NCI-H82 treated with DMSO at 0.1 percent for 48 hours (cell line): ENCODE results near the gene CALCA.
"Not testable (repeated sequence)": the region's sequence is repeated elsewhere in the genome, so short reads cannot be mapped to it uniquely, and the experiment has no call there.

Experiments used
- DNase-seq: peaks from one replicate; lab custom pipeline; 2025; ENCODE audit not compliant: unreplicated experiment; lab: John Stamatoyannopoulos, UW

The CALCA gene, protein sequence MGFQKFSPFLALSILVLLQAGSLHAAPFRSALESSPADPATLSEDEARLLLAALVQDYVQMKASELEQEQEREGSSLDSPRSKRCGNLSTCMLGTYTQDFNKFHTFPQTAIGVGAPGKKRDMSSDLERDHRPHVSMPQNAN

DNA sequence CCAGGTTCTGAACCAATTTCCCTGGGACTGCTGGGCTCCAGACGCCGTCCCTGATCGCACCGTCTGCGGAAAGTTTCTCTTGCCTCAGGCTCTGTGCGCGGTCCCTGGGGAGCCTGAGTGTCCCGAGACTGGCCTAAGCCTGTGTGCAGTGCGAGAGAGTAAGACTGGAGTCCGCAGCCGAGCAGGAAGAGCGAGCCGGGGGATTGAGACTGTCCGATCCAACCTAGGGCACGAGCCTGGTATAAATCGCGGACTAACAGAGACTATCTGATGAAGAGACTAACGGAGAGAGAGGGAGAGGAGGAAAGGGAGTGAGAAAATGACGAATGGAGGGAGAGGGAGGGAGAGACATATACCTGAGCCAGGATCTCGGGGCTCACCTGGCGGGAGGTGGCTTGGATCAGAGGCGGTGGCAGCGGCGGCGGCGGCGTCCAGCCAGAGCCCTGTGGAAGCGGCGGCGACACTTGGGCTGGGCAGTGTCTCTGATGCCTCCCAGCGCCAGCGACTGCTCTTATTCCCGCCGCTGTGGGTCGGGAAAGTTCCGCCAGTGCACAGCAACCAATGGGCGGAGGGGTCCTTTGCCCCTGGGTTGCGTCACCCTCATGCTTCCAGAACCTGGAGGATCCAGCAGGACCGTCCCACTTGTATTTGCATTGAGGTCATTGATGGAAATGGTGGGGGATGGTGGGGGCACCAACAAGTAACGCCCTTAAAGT lies at the start of gene CALCA:
Gene CALCA, minus strand, starts transcription at position 487 of the 716 bp plus-strand sequence. CDS start 1,159 bp downstream, outside the sequence.
- DNase-seq, result no peak

DNA sequence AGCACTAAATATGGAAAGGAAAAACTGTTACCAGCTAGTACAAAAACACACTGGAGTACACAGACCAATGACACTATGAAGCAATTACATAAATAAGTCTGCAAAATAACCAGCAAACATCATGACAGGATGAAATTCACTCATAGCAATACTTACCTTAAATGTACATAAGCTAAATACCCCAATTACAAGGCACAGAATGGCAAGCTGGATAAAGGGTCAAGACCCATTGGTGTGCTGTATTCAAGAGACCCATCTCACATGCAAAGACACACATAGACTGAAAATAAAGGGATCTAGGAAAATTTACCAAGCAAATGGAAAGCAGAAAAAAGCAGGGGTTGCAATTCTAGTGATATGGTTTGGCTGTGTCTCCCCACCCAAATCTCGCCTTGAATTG lies 44.0 kb upstream of the CALCA start:
- DNase-seq, result no peak

DNA sequence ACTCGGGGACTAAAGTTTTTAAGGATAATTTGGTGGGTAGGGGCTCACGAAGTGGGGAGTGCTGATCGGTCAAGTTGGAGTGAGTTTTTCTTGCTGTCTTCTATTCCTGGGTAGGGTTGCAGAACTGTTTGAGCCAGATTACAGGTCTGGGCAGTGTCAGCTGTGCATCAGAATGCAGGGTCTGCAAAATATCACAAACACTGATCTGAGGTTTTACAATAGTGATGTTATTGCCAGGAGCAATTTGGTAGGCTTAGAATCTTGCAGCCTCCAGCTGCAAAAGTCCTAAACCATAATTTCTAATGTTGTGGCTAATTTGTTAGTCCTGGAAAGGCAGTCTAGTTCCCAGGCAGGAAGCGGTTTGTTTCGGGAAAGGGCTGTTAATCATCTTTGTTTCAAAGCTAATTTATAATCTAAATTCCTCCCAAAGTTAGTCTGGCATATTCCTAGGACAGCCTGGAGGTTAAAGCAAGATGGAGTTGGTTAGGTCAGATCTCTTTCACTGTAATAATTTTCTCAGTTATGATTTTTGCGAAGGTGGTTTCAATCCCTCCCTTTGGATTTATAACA lies 39.7 kb upstream of the CALCA start:
- no peak for DNase-seq

DNA sequence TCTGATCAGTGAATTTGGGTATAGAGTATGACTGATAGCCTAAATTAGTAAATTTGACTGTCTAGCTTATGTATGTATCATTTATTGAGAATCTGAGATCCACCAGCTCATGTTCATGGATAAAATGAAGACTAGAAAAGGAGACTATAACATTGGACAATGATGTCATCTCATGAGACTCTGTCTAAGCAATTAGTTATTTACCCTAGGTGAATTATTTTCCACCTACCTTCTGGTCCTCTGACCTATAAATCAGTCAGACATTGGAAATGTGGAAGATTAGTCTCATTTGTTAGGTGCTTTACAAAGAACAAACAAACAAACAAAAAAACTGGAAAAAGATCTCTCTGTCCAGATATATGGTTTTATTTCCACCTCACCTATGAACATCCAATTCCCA lies 38.7 kb upstream of the CALCA start:
- DNase-seq, result no peak

DNA sequence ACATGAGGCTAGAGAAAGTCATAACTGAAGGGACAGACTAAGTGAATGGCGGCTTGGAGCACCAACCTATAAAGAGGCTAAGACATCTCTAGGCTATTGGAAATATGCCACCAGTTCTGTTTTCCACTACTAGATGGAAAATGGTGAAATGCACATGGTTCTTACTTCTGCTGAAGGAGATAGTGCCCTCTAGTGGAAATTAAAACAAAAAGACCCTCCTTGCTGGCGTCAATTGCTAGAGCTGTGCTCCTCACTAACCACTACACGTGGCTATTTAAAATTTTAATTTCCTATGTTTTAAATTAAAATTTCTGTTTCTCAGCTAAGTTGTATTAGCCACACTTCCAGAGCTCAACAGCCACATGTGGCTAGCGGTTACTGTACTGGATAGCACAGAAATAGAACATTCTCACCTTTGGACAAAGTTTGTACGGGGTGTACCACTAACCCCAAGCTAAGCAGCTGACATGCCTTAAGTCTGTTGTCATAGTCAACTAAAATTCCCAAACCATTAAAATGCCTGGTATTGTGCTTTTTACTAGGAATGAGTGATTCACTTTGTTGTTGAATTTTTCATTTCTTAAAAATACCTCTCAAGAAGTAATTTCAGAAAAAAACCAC lies 34.1 kb upstream of the CALCA start:
- DNase-seq, result peak; percentile 36

DNA sequence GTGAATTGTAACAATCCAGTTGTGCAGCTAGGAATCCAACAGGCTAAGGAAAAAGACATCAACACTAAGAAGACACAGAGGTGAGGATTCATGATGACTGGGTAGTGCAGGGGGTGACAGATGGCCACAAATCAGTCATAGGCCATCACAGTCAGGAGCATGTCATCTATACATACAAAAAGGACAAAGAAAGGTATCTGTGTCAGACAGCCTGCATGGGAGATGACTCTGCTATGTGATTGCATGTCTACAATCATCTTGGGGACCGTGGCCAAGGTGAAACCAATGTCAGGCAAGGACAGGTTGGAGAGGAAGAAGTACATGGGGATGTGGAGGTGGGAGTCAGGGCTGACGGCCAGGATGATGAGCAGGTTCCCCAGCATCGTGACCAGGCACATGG lies 16.0 kb upstream of the CALCA start:
- not testable (repeated sequence) for DNase-seq

DNA sequence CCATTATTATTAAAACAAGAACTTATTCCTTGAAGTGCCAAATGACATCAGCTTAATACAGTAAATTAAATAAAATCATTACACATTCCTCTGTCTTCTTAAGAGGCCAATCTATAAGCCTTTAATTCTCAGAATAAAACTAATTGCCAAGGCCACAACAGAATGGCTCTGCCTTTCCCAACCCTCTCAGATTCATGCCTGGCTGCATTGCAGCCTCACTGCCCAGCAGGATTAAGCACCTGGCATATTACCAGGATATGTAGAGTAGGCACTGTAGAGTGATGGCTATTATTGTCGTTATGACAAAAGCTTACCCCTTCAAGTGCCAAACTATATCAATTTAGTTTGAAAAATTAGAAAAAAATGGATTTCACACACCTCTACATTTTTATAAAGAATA lies 9.4 kb upstream of the CALCA start:
- DNase-seq, result no peak

DNA sequence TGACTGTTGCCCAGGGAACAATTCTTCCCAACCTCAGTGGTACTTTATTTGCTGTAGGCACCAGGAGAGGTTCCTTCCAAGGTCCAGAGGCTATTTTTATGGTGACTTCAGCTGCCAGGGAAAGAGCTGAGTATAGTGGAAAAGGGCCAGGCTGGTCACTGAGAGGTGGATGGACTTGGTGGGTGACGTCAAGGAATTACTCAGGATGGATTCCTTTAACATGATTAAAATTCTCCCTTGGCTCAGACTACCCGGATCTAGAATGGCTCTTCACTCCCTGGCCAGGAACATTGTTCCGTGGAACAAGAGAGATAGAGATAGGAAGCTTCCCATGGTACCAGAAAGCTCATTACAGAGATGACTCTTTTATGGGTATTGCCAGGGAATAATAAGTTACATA lies 8.7 kb upstream of the CALCA start:
- no peak for DNase-seq

DNA sequence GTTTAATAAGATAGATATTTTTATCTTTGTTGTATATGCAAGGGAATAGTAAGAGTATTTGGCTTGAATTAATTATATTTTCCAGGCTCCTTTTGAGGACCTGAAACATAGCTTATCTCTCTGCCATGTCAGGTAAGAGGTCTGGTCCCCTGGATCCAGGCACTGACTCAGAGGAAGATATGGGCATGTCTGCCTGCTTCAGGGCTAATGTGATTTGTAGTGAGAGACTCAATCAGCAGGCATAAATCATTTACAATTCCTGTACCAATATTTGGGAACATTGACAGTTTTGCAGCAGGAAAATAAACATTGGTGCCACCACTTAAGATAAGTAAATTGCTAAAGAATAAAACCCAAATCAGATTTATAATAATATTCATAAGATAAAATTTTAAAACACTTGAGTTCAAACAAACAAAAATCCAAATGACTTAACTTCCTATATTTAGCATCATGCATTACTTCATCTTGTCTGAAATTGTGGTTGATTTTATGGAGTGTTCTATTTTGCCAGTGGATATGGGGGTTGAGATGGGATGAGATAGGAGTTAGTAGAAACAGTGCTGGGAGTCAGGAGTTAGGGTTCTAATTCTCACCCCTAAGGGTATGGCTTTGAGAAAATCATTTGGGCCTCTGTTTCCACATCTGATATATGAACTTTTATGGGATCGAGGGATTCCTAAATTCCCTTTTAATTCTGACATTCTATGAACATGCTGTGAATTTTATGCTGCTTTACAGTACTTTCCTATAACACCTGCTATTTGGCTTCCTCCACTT lies 5.1 kb upstream of the CALCA start:
- DNase-seq, result no peak

DNA sequence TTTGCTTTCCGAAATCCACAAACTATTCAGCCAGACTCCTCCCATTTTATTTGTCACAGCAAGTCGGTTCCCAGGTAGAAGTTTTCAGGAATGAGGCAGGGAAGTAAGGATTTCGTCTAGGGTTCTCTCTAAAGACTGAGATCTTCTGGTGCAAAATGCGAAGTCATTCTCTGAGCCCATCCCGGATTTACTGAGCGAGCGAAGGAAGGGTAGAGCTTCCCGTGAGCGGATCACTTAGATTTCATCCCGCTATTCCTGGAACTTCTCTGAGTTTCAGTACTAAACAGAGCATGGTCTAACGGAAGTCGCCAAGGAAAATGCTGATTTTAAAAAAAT lies 3.1 kb upstream of the CALCA start:
- DNase-seq, result no peak

DNA sequence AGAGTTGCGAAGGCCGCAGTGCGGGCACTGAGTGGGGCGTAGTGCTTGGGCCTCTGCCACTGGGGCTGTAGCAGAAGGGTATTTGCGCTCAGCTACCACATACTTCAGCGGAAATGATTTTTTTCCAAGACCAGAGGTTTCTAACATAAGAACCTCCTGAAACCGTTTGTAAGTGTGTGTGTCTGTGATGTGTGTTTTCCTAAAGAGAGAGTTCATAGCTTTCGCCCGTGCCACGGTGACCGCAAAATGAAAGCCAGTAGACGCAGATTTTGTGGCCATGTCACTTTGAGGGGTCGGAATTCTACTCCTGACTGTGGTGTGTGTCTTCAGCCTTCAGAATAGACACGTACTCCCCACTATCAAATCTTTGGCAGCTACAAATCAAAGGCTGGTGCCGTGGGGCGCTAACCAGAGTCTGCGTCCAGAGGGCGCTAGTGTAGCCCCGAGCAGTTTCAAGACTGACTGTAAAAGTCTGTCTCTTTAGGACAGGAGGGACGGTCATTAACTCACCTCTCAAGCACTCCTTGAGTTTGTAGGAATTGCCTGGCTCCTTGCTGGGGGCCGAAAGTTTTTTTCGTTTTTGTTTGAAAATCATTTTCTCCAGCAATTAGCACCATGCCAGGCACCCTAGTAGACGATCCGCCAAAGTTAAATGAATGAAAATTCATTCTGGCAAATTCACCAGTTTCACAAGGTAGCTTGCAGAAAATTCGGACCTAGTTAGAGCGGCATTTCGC lies 2.5 kb upstream of the CALCA start:
- no peak for DNase-seq

DNA sequence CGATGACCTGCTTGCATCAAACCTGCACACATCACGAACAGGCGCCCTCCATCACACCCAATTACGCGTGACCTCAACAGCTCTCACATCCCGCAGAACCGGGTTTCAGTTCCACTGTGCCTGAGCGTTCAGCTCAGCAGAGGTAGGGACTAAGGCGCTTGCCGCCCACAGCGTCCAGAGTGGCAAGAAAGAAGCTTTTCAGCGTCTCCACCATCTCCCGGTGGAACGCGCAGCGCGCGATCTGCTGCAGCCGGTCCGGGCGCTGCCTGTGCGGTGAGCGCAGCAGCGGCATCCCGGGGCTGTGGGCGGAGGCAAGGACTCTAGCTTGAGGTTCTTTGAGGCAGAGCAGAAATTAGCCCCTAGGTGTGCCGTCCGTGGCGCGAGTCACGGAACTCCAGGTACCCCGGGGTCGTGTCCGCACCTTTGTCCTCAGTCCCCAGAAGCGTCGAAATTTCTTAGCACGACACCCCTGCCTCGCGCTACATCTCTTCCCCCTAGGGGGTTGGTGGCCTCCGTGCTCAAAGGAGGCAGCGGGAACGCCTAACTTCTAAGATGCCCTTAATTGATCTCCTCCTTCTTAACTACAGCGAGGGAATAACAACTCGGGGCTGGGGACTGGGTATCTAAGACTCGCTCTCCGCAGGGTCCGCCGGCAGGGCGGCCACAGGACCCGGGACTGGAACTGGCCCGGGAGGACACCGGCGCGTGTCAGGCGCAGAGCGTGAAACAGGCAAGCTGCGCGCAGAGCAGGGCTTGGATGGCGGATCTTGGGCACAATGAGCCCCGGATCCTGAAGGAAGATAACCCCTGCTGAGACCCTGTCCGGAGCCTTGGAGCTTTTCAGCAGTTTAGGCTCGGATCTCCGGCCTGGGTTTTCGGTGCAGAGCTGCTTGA lies 1.7 kb upstream of the CALCA start:
- DNase-seq, result no peak

DNA sequence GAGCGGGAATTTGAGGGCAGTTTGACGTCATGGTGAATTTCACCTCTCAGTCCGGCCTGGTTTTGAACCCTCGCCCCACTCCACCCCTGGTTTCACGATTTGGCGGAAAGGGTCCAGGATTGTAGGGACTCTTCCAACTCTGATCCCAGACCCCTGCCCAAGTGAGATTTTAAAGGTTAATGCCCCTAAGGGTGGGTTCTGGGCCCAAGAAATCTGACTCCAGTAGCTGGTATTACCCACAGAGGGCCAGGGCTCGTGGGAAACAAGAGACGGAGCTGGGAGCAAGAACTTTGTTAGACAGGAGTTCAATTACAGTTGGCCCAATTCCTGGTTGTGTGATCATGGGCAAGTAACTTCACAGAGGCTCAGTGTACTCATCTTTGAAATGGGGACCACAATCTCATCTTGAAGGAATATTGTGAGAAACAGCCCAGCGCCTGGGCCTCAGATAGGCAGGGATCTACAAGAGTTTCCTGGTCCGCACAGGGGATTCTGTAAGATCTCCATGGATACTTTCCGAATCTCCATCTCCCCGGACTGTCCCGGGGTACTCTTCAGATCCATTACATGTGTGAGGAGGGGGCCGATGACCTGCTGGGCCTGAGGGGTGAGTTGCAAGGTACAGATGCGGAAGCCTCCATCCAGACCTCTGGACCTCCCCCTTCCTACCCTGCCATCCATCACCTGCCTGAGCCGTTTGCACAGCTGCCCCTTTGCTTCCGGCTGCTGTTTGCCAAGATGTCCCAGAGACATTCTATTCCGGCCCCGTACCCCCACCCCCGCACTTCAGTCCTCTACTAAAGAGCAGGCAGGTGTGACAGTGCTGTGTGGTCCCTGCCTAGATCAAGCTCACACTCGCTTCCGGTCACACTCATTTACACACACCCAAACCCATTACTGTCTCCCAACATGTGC lies 687 bp upstream of the CALCA start:
- DNase-seq, result no peak

DNA sequence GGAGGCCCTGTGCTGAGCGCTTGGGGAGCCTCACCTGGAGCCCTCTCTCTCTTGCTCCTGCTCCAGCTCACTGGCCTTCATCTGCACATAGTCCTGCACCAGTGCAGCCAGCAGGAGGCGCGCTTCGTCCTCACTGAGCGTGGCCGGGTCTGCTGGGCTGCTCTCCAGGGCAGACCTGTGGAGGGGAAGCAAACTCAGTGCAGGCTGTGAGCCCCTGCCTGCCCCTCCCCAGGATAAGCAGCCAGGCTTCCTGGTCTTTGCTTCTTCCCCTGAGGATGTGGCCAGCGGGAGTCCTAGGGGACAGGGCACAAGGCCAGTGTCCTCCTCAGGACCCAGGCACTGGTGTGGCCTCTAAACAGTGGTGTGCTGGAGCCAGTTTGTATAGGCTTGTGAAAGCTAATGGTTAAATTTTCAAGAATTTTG lies 2.2 kb downstream of the CALCA start:
- peak; percentile 2 for DNase-seq

DNA sequence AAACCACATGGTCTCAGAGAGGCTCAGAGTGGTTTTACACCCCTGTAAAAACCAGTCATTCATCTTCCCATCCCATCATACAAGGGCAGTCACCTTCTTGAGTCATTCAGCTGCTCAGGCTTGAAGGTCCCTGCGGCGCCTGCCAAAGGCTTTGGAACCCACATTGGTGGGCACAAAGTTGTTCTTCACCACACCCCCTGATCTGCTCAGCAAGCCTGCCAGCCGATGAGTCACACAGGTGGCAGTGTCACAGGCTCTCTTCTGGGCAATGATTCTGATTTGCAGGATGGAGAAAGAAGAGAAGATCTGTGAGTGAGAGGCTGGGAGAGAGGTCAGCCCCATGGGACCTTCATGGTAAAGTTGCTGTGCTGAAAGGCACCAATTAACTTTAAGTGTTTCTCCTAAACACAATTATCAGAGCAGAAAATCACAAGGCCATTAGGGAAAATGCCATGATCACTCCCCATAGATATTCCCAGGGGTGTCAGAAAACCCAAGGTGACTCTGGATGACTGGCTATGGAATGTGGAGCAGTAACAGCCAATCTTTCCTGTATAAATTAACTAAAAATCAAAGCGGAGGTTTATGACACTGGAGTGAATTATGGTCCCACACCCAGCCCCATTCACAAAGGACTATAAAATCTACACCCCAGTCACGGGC lies 4.4 kb downstream of the CALCA start:
- no peak for DNase-seq

DNA sequence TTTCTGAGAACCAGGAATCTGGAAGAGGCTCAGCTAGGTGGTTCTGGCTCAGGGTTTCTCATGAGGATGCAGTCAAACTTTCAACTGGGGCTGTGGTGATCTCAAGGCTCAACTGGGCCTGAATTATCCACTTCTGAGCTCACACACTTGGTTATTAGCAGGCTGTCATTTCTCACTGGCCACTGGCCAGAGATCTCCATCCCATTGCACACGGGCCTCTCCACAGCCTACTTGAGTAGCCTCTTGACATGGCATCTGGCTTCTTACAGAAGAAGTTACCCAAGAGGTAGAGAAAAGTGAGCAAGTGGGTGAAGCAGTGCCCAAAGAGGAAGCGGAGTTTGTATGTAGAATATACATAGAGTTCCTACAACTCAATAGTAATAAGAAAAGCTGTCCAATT lies 16.0 kb downstream of the CALCA start:
- no peak for DNase-seq

DNA sequence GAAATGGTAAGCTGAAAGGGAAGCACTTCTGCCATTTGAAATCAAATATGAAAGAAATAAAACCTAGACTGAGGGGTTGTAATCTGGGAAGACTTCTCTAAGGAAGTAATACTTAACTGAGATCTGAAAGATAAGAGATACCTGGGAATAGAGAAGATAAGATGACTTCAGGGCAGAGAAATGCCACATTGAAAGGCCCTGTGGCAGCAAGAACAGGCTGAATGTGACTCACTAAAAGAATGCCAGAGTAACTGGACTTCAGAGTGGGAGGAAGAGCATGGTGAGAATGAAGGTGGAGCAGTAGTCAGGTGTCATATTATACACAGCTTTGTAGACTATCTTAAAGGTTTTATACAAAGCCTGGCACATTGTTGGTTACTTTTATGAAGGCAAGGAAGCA lies 17.6 kb downstream of the CALCA start:
- DNase-seq, result no peak

DNA sequence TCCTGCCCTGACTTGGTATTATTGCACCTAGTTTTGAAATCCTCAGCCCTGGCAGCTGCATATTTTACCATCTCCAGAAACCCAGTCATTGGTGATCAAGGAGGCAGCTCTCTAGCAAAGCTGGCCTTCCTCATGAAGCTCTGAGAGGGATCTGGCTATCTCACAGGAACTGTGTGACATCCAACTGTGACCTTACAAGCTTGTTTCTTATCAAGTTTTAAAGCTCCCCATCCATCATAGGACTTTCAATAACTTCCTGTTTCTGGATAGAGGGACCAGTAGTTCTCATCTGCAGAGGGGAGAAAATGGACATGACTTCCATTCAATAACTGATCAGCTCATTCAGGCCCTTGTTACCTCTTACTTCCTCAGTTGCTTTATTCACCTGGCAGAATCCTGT lies 18.2 kb downstream of the CALCA start:
- no peak for DNase-seq
